GM12878 (cell line): ENCODE results near the gene CALY. TPM values are rescaled to one million over a fixed set of nuclear protein-coding genes. Genes with fewer than 3 reads are reported as not detected.

Experiments used
- ATAC-seq: fragments of 200-7000 bp; cut with Tn5 transposase; 3 replicates; pipeline ENCODE4 v1.9.1; 2020; ENCODE audit warnings: mild to moderate bottlenecking, moderate library complexity
- BruUV-seq: library from RNA; stranded (reverse); fragments of 400-500 nt; replicated peaks from 2 replicates; lab custom pipeline; 2021; lab: Mats Ljungman, UMichigan
- CTCF ChIA-PET: fragments of 300-600 bp; sonication (Branson Sonifier 250); formaldehyde crosslinking; extraction: SDS; loops from one replicate; lab custom pipeline; 2021; ENCODE audit warnings: inconsistent platforms; lab: Yijun Ruan, JAX
- POLR2A ChIA-PET: fragments of 350-600 bp; formaldehyde crosslinking; extraction: SDS; loops from one replicate; lab custom pipeline; 2021; ENCODE audit warnings: inconsistent platforms; lab: Charles Lee
- RAD21 ChIA-PET: fragments of 300-600 bp; sonication (Branson Sonifier 250); formaldehyde crosslinking; loops from one replicate; lab custom pipeline; 2023; ENCODE audit warnings: antibody characterized with exemption; ENCODE audit not compliant: unreplicated experiment; lab: Charles Lee
- SMC1A ChIA-PET: fragments of 300-600 bp; sonication (Branson Sonifier 250); formaldehyde crosslinking; loops from one replicate; lab custom pipeline; 2023; ENCODE audit not compliant: unreplicated experiment, uncharacterized antibody; lab: Charles Lee
- DNase-seq: peaks from one replicate; pipeline ENCODE4 v3.0.0-alpha.2; 2011; ENCODE audit warnings: low read depth, low spot score
- FAIRE-seq: peaks from 3 replicates; lab custom pipeline; 2011; peaks lifted over from hg19 to GRCh38; lab: Jason Lieb, UNC
- H2AFZ ChIP-seq: 2 replicates; pipeline ENCODE4 v1.6.0; 2011; ENCODE audit warnings: low read depth, low read length, control low read depth; ENCODE audit not compliant: control insufficient read depth
- H3K27ac ChIP-seq: 2 replicates; pipeline ENCODE4 v1.5.1; 2011; ENCODE audit warnings: control low read depth; ENCODE audit not compliant: control insufficient read depth, insufficient read depth
- H3K27me3 ChIP-seq, 2 experiments: replicated peaks in 1 of 2; 2 replicates each; pipeline versions ENCODE4 v1.6.0 to v1.6.1; 2011; ENCODE audit warnings: low read length in 1 of 2; ENCODE audit not compliant: control insufficient read depth in 2 of 2, insufficient read depth in 2 of 2
- H3K36me3 ChIP-seq, 2 experiments: 2 replicates each; pipeline ENCODE4 v1.5.1; 2011; ENCODE audit warnings: low read length in 1 of 2; ENCODE audit not compliant: control insufficient read depth in 2 of 2, insufficient read depth in 2 of 2
- H3K4me1 ChIP-seq: 2 replicates; pipeline ENCODE4 v1.6.1; 2011; ENCODE audit warnings: mild to moderate bottlenecking, low read length, moderate library complexity, mixed read lengths; ENCODE audit not compliant: control insufficient read depth, insufficient read depth
- H3K4me2 ChIP-seq: 2 replicates; pipeline ENCODE4 v1.6.0; 2011; ENCODE audit warnings: control low read depth; ENCODE audit not compliant: control insufficient read depth, insufficient read depth
- H3K4me3 ChIP-seq: fragments of 200-600 bp; sonication (generic); 2 replicates; pipeline ENCODE4 v1.5.1; 2016
- H3K79me2 ChIP-seq: 2 replicates; pipeline ENCODE4 v1.6.0; 2011; ENCODE audit warnings: low read length; ENCODE audit not compliant: control insufficient read depth, insufficient read depth
- H3K9ac ChIP-seq: 2 replicates; pipeline ENCODE4 v1.8.0; 2011; ENCODE audit warnings: low read length, control low read depth, mixed read lengths; ENCODE audit not compliant: control insufficient read depth, insufficient read depth
- H3K9me3 ChIP-seq: replicated peaks from 3 replicates; pipeline ENCODE4 v1.5.1; 2011; ENCODE audit warnings: mild to moderate bottlenecking, low read length; ENCODE audit not compliant: control insufficient read depth, insufficient read depth
- H4K20me1 ChIP-seq: 2 replicates; pipeline ENCODE4 v1.6.0; 2011; ENCODE audit not compliant: control insufficient read depth, insufficient read depth
- ATF7 ChIP-seq: fragments of 450-650 bp; IDR thresholded peaks from 2 replicates; pipeline ENCODE4 v1.6.1; 2016; ENCODE audit warnings: low read depth, mild to moderate bottlenecking
- BACH1 ChIP-seq: fragments of 450-650 bp; IDR thresholded peaks from 2 replicates; pipeline ENCODE4 v1.6.1; 2017; ENCODE audit warnings: mild to moderate bottlenecking, borderline replicate concordance
- IKZF2 ChIP-seq, 2 experiments: fragments of 450-650 bp; IDR thresholded peaks; 2 replicates each; pipeline ENCODE4 v1.6.1; 2017; ENCODE audit warnings: mild to moderate bottlenecking in 2 of 2, moderate library complexity in 2 of 2
- MXI1 ChIP-seq: fragments of 150-350 bp; IDR thresholded peaks from 2 replicates; pipeline ENCODE4 v1.6.1; 2011; ENCODE audit warnings: low read depth, mild to moderate bottlenecking, inconsistent platforms, low read length, improper control_type of control experiment
- NFYA ChIP-seq: IDR thresholded peaks from 2 replicates; pipeline ENCODE4 v1.6.1; 2011; ENCODE audit warnings: low read depth, mild to moderate bottlenecking, low read length, improper control_type of control experiment, borderline replicate concordance
- NR2C1 ChIP-seq: fragments of 450-650 bp; IDR thresholded peaks from 2 replicates; pipeline ENCODE4 v1.6.1; 2017; ENCODE audit warnings: antibody characterized with exemption, mild to moderate bottlenecking, moderate library complexity
- NR2C2 ChIP-seq: IDR thresholded peaks from 2 replicates; pipeline ENCODE4 v1.6.1; 2011; ENCODE audit warnings: borderline replicate concordance, low read depth; ENCODE audit not compliant: control insufficient read depth, insufficient read length
- NR2F1 ChIP-seq: fragments of 450-650 bp; conservative IDR thresholded peaks from 2 replicates; pipeline ENCODE4 v1.6.1; 2017; ENCODE audit warnings: mild to moderate bottlenecking
- NRF1 ChIP-seq: conservative IDR thresholded peaks from 2 replicates; pipeline ENCODE4 v1.6.1; 2011; ENCODE audit warnings: mild to moderate bottlenecking, low read depth, low read length, improper control_type of control experiment
- RAD51 ChIP-seq: fragments of 450-650 bp; IDR thresholded peaks from 2 replicates; pipeline ENCODE4 v1.6.1; 2016; ENCODE audit warnings: moderate library complexity, mild to moderate bottlenecking, inconsistent platforms
- SMARCA5 ChIP-seq: fragments of 450-650 bp; IDR thresholded peaks from 2 replicates; pipeline ENCODE4 v1.6.1; 2017; ENCODE audit warnings: mild to moderate bottlenecking
- SREBF2 ChIP-seq: IDR thresholded peaks from 2 replicates; pipeline ENCODE4 v1.6.1; 2012; ENCODE audit warnings: mild to moderate bottlenecking, low read length
- WGBS: methylation state at CpG from one replicate; pipeline ENCODE4 v1.1.6; 2016; ENCODE audit warnings: low lambda C conversion rate; ENCODE audit not compliant: insufficient replicate concordance, insufficient coverage; ENCODE audit errors: missing lambda C conversion rate; 5-methylcytosine and 5-hydroxymethylcytosine counted together
- in situ Hi-C: fragments of 300-500 bp; cut with MboI; formaldehyde crosslinking; loops from 9 replicates; pipeline ENCODE4 v1.14.3; 2018; ENCODE audit warnings: mixed read lengths
- intact Hi-C: fragments of 100-400 bp; cut with micrococcal nuclease; formaldehyde crosslinking; loops from one replicate; pipeline ENCODE4 v1.14.2; 2022; ENCODE audit not compliant: unreplicated experiment
- polyA plus RNA-seq, 11 experiments: library from polyadenylated mRNA; depleted of rRNA in 4 of 11; unstranded in 6 of 11; stranded (reverse) in 5 of 11; fragments of >200 nt; fragmentation: Nextera tagmentation in 4 of 11; fragmentation: Illumina TruSeq in 1 of 11; extraction: Ambion mirVana in 4 of 11; extraction: Trizol in 1 of 11; gene quantifications; 1 replicate in 1 of 11; 2 replicates in 10 of 11; pipeline versions ENCODE4 v1.2.1 to v1.2.3, GENCODE V29; 2011 to 2016; ENCODE audit warnings: inconsistent platforms in 2 of 11, missing spikeins in 2 of 11, low read depth in 1 of 11
- total RNA-seq, 4 experiments: library from RNA; depleted of rRNA in 3 of 4; stranded (reverse); fragments of >200 nt in 3 of 4; fragmentation: Illumina TruSeq in 1 of 4; extraction: Trizol in 1 of 4; gene quantifications; 2 replicates each; pipeline versions ENCODE4 v1.2.1 to v1.2.3, GENCODE V29; 2013 to 2021
- TF ChIP-seq, protein P1 (sequence below): fragments of 450-650 bp; IDR thresholded peaks from 2 replicates; pipeline ENCODE4 v1.6.1; 2014; ENCODE audit warnings: mild to moderate bottlenecking
- TF ChIP-seq, protein P2 (sequence below): fragments of 450-650 bp; IDR thresholded peaks from 2 replicates; pipeline ENCODE4 v1.6.1; 2017; ENCODE audit warnings: borderline replicate concordance
- TF ChIP-seq, protein P3 (sequence below): fragments of 450-650 bp; IDR thresholded peaks from 2 replicates; pipeline ENCODE4 v1.6.1; 2017; ENCODE audit warnings: mild to moderate bottlenecking, moderate library complexity
- TF ChIP-seq, protein P4 (sequence below): IDR thresholded peaks from 2 replicates; pipeline ENCODE4 v1.6.1; 2012; ENCODE audit warnings: low read length, inconsistent platforms

CALY gene
- total and polyA plus RNA-seq, 10 of the 15 experiments (the other 5 are each of a cell fraction or from before 2014, with no cell fraction given): 0.07 TPM; not detected in 9

DNA sequence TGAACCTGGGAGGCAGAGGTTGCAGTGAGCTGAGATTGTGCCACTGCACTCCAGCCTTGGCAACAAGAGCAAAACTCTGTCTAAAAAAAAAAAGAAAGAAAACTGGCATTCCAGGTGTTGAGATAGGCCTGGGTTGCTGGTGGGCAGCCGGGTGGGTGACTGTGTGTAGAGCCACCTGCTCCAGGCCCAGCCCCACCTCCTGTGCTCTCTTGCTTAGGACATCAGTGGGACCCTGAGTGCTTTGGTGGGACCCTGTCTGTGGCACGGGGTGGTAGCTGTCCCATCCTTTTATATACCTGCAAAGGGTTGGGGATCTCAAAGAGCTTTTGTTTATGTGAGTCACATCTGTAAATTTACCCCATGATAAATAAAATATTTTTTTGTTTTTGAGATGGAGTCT is 48.5 kb upstream of the CALY start:
- in situ Hi-C loops: no loop called here
- no peaks in the 10 kb centered on the region for H3K9me3 ChIP-seq
- CTCF ChIA-PET: no interaction called here
- no peak for ATAC-seq
- TF ChIP-seq IKZF2 (IDR thresholded peaks at IDR 0.05): no peak
- TF ChIP-seq, protein P1, sequence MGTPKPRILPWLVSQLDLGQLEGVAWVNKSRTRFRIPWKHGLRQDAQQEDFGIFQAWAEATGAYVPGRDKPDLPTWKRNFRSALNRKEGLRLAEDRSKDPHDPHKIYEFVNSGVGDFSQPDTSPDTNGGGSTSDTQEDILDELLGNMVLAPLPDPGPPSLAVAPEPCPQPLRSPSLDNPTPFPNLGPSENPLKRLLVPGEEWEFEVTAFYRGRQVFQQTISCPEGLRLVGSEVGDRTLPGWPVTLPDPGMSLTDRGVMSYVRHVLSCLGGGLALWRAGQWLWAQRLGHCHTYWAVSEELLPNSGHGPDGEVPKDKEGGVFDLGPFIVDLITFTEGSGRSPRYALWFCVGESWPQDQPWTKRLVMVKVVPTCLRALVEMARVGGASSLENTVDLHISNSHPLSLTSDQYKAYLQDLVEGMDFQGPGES: no peak
- TF ChIP-seq NR2C1: no peak
- no peak for TF ChIP-seq SMARCA5
- no peak for TF ChIP-seq NR2F1
- TF ChIP-seq, protein P2, sequence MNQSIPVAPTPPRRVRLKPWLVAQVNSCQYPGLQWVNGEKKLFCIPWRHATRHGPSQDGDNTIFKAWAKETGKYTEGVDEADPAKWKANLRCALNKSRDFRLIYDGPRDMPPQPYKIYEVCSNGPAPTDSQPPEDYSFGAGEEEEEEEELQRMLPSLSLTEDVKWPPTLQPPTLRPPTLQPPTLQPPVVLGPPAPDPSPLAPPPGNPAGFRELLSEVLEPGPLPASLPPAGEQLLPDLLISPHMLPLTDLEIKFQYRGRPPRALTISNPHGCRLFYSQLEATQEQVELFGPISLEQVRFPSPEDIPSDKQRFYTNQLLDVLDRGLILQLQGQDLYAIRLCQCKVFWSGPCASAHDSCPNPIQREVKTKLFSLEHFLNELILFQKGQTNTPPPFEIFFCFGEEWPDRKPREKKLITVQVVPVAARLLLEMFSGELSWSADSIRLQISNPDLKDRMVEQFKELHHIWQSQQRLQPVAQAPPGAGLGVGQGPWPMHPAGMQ: no peak
- TF ChIP-seq NRF1: no peak
- no peak for TF ChIP-seq SREBF2
- no peak for TF ChIP-seq RAD51
- TF ChIP-seq, protein P3, sequence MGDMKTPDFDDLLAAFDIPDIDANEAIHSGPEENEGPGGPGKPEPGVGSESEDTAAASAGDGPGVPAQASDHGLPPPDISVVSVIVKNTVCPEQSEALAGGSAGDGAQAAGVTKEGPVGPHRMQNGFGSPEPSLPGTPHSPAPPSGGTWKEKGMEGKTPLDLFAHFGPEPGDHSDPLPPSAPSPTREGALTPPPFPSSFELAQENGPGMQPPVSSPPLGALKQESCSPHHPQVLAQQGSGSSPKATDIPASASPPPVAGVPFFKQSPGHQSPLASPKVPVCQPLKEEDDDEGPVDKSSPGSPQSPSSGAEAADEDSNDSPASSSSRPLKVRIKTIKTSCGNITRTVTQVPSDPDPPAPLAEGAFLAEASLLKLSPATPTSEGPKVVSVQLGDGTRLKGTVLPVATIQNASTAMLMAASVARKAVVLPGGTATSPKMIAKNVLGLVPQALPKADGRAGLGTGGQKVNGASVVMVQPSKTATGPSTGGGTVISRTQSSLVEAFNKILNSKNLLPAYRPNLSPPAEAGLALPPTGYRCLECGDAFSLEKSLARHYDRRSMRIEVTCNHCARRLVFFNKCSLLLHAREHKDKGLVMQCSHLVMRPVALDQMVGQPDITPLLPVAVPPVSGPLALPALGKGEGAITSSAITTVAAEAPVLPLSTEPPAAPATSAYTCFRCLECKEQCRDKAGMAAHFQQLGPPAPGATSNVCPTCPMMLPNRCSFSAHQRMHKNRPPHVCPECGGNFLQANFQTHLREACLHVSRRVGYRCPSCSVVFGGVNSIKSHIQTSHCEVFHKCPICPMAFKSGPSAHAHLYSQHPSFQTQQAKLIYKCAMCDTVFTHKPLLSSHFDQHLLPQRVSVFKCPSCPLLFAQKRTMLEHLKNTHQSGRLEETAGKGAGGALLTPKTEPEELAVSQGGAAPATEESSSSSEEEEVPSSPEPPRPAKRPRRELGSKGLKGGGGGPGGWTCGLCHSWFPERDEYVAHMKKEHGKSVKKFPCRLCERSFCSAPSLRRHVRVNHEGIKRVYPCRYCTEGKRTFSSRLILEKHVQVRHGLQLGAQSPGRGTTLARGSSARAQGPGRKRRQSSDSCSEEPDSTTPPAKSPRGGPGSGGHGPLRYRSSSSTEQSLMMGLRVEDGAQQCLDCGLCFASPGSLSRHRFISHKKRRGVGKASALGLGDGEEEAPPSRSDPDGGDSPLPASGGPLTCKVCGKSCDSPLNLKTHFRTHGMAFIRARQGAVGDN: no peak
- no peak for TF ChIP-seq ATF7
- TF ChIP-seq BACH1: no peak
- TF ChIP-seq NR2C2: no peak
- TF ChIP-seq, protein P4, sequence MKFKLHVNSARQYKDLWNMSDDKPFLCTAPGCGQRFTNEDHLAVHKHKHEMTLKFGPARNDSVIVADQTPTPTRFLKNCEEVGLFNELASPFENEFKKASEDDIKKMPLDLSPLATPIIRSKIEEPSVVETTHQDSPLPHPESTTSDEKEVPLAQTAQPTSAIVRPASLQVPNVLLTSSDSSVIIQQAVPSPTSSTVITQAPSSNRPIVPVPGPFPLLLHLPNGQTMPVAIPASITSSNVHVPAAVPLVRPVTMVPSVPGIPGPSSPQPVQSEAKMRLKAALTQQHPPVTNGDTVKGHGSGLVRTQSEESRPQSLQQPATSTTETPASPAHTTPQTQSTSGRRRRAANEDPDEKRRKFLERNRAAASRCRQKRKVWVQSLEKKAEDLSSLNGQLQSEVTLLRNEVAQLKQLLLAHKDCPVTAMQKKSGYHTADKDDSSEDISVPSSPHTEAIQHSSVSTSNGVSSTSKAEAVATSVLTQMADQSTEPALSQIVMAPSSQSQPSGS: no peak
- TF ChIP-seq NFYA: no peak
- TF ChIP-seq MXI1: no peak
- TF ChIP-seq, all 136 proteins: peak for 0
- no peak overlapping the region for H3K4me2 ChIP-seq
- 87% methylated on average over 2 of the region's 2 CpGs for WGBS
- peaks cover 9% of the 10 kb centered on the region for H3K4me1 ChIP-seq
- H3K27ac ChIP-seq: no peak overlapping the region
- no peak overlapping the region for H3K9ac ChIP-seq
- no TSS peak for BruUV-seq
- intact Hi-C loops: no loop called here
- peaks cover 3% of the 10 kb centered on the region for H3K79me2 ChIP-seq
- POLR2A ChIA-PET: interaction anchor here (0.7 kb wide), 1 partner anchor 110 kb away, joined by 4 read pairs; no protein-coding TSS in a partner anchor
- SMC1A ChIA-PET: no interaction called here
- FAIRE-seq (no peak), DNase-seq (no peak)
- RAD21 ChIA-PET: no interaction called here
- H3K4me3 ChIP-seq: no peak overlapping the region
- H3K27me3 ChIP-seq: no peaks in the 10 kb centered on the region
- no peak overlapping the region for H2AFZ ChIP-seq
- H3K36me3 ChIP-seq: no peaks in the 10 kb centered on the region
- no peaks in the 10 kb centered on the region for H4K20me1 ChIP-seq
